Activated CD8-positive, alpha-beta memory T cell treated with anti-CD3 and anti-CD28 coated beads for 24 hours (primary cell): ENCODE measurements around the gene CPB2.

Experiments
- DNase-seq: peaks from one replicate; pipeline ENCODE4 v3.0.0-alpha.2; 2020

The CPB2 gene

GRCh38 chr13:46126552-46127357 lies 21.9 kb upstream of the CPB2 start:
- DNase-seq: peak; percentile 75

- DNase-seq: no peak
Measured at GRCh38 chr13:46126056-46126455, 21.2 kb upstream of the CPB2 start.

GRCh38 chr13:46124967-46125933 lies 20.4 kb upstream of the CPB2 start:
- no peak for DNase-seq

- DNase-seq: peak; percentile 66
Measured at GRCh38 chr13:46124531-46124966, 19.7 kb upstream of the CPB2 start.

GRCh38 chr13:46122304-46122703 lies 17.5 kb upstream of the CPB2 start:
- no peak for DNase-seq

- DNase-seq: no peak
Measured at GRCh38 chr13:46121597-46122163, 16.8 kb upstream of the CPB2 start.

GRCh38 chr13:46121033-46121432 lies 16.2 kb upstream of the CPB2 start:
- DNase-seq: no peak

GRCh38 chr13:46119883-46120614 lies 15.2 kb upstream of the CPB2 start:
- DNase-seq: no peak

GRCh38 chr13:46116653-46117502 lies 12.0 kb upstream of the CPB2 start:
- no peak for DNase-seq

GRCh38 chr13:46114613-46115012 lies 9.8 kb upstream of the CPB2 start:
- DNase-seq: no peak

- no peak for DNase-seq
Measured at GRCh38 chr13:46113596-46113995, 8.8 kb upstream of the CPB2 start.

- DNase-seq: no peak
Measured at GRCh38 chr13:46111151-46111550, 6.3 kb upstream of the CPB2 start.

GRCh38 chr13:46109451-46109850 lies 4.6 kb upstream of the CPB2 start:
- no peak for DNase-seq

- no peak for DNase-seq
Measured at GRCh38 chr13:46106839-46107371, 2.1 kb upstream of the CPB2 start.

- DNase-seq: no peak
Measured at GRCh38 chr13:46103037-46103436, 1.8 kb downstream of the CPB2 start.

- no peak for DNase-seq
Measured at GRCh38 chr13:46102255-46102605, 2.6 kb downstream of the CPB2 start.

GRCh38 chr13:46101484-46102254 lies 3.2 kb downstream of the CPB2 start:
- no peak for DNase-seq

- DNase-seq: no peak
Measured at GRCh38 chr13:46101002-46101401, 3.8 kb downstream of the CPB2 start.

GRCh38 chr13:46100191-46100815 lies 4.5 kb downstream of the CPB2 start:
- no peak for DNase-seq

GRCh38 chr13:46097663-46098062 lies 7.2 kb downstream of the CPB2 start:
- DNase-seq: no peak
